IMR-90 (cell line): ENCODE measurements around the gene PODXL2. TPM values are rescaled to one million over a fixed set of nuclear protein-coding genes. Genes with fewer than 3 reads are reported as not detected.

Experiments used
- ATAC-seq: fragments of 200-7000 bp; cut with Tn5 transposase; 2 replicates; pipeline ENCODE4 v1.9.1; 2020; ENCODE audit warnings: low read depth, mild to moderate bottlenecking, moderate library complexity
- BruUV-seq: library from RNA; stranded (reverse); fragments of 400-500 nt; replicated peaks from 2 replicates; lab custom pipeline; 2021; lab: Mats Ljungman, UMichigan
- CTCF ChIA-PET: fragments of 300-600 bp; formaldehyde crosslinking; extraction: SDS; loops from one replicate; lab custom pipeline; 2021; ENCODE audit warnings: antibody characterized with exemption; lab: Yijun Ruan, JAX
- POLR2A ChIA-PET: fragments of 300-600 bp; sonication (Branson Sonifier 250); formaldehyde crosslinking; loops from one replicate; lab custom pipeline; 2022; ENCODE audit warnings: antibody characterized with exemption; ENCODE audit not compliant: unreplicated experiment; lab: Charles Lee
- DNase-seq: peaks from one replicate; pipeline ENCODE4 v3.0.0; 2013
- H2AFZ ChIP-seq: replicated peaks from 2 replicates; pipeline ENCODE3; 2013; ENCODE audit warnings: low read length, mild to moderate bottlenecking; ENCODE audit not compliant: poor library complexity
- H2AK5ac ChIP-seq: 2 replicates; pipeline ENCODE4 v1.6.1; 2013; ENCODE audit warnings: low read depth, low read length, inconsistent platforms
- H2AK9ac ChIP-seq: replicated peaks from 2 replicates; pipeline ENCODE3; 2013; ENCODE audit warnings: mild to moderate bottlenecking, low read depth, low read length, moderate library complexity; ENCODE audit not compliant: poor library complexity
- H2BK120ac ChIP-seq: 2 replicates; pipeline ENCODE4 v1.6.1; 2013; ENCODE audit warnings: low read depth, low read length, inconsistent platforms
- H2BK15ac ChIP-seq: 3 replicates; pipeline ENCODE4 v1.6.1; 2013; ENCODE audit warnings: low read depth, low read length, inconsistent platforms
- H2BK20ac ChIP-seq: 2 replicates; pipeline ENCODE4 v1.6.1; 2013; ENCODE audit warnings: low read depth, mild to moderate bottlenecking, inconsistent platforms, low read length, moderate library complexity
- H2BK5ac ChIP-seq: 2 replicates; pipeline ENCODE4 v1.6.1; 2013; ENCODE audit warnings: mild to moderate bottlenecking, low read depth, low read length, inconsistent platforms; ENCODE audit not compliant: poor library complexity, severe bottlenecking
- H3K14ac ChIP-seq: replicated peaks from 2 replicates; pipeline ENCODE4 v1.6.1; 2013; ENCODE audit warnings: low read depth, low read length, inconsistent platforms
- H3K18ac ChIP-seq: 2 replicates; pipeline ENCODE4 v1.6.1; 2013; ENCODE audit warnings: low read depth, low read length, control low read depth
- H3K23ac ChIP-seq: 2 replicates; pipeline ENCODE4 v1.6.1; 2013; ENCODE audit warnings: low read depth, low read length, inconsistent platforms
- H3K27ac ChIP-seq: 2 replicates; pipeline ENCODE4 v1.5.1; 2013; ENCODE audit warnings: mild to moderate bottlenecking, control low read depth, low read length; ENCODE audit not compliant: insufficient read depth
- H3K27me3 ChIP-seq: 2 replicates; pipeline ENCODE4 v1.6.1; 2013; ENCODE audit warnings: low read length; ENCODE audit not compliant: control insufficient read depth, insufficient read depth
- H3K36me3 ChIP-seq: 2 replicates; pipeline ENCODE4 v1.6.1; 2013; ENCODE audit warnings: low read length, mixed read lengths; ENCODE audit not compliant: control insufficient read depth, insufficient read depth
- H3K4ac ChIP-seq: 2 replicates; pipeline ENCODE4 v1.6.1; 2013; ENCODE audit warnings: low read depth, low read length, inconsistent platforms
- H3K4me1 ChIP-seq: 2 replicates; pipeline ENCODE4 v1.6.1; 2013; ENCODE audit warnings: low read length, mixed read lengths; ENCODE audit not compliant: control insufficient read depth, insufficient read depth
- H3K4me2 ChIP-seq: 2 replicates; pipeline ENCODE4 v1.6.1; 2013; ENCODE audit warnings: low read depth, mild to moderate bottlenecking, control low read depth, low read length, moderate library complexity
- H3K4me3 ChIP-seq: 2 replicates; pipeline ENCODE4 v1.5.1; 2013; ENCODE audit warnings: low read depth, mild to moderate bottlenecking, control low read depth, low read length, moderate library complexity; ENCODE audit not compliant: insufficient read depth
- H3K56ac ChIP-seq: 2 replicates; pipeline ENCODE4 v1.6.1; 2013; ENCODE audit warnings: low read length, inconsistent platforms; ENCODE audit not compliant: insufficient read depth; ENCODE audit errors: extremely low read depth
- H3K79me1 ChIP-seq, 2 experiments: 2 replicates each; pipeline ENCODE4 v1.6.1; 2013; ENCODE audit warnings: low read length in 2 of 2, inconsistent platforms in 1 of 2, low read depth in 1 of 2
- H3K9ac ChIP-seq: 2 replicates; pipeline ENCODE4 v1.6.1; 2013; ENCODE audit warnings: low read depth, low read length, control low read depth
- H3K9me1 ChIP-seq: 2 replicates; pipeline ENCODE4 v1.6.1; 2013; ENCODE audit warnings: low read length, inconsistent platforms; ENCODE audit not compliant: insufficient read depth
- H3K9me3 ChIP-seq: 2 replicates; pipeline ENCODE4 v1.6.1; 2013; ENCODE audit warnings: low read length; ENCODE audit not compliant: control insufficient read depth, insufficient read depth
- H4K20me1 ChIP-seq: 2 replicates; pipeline ENCODE4 v1.6.1; 2013; ENCODE audit warnings: low read length, inconsistent platforms; ENCODE audit not compliant: insufficient read depth
- H4K5ac ChIP-seq: 2 replicates; pipeline ENCODE4 v1.6.1; 2013; ENCODE audit warnings: mild to moderate bottlenecking, low read depth, low read length, control low read depth
- H4K8ac ChIP-seq, 2 experiments: 2 replicates each; pipeline ENCODE4 v1.6.1; 2013; ENCODE audit warnings: low read depth in 2 of 2, low read length in 2 of 2, control low read depth in 1 of 2, inconsistent platforms in 1 of 2
- H4K91ac ChIP-seq: 2 replicates; pipeline ENCODE4 v1.6.1; 2013; ENCODE audit warnings: low read depth, low read length, inconsistent platforms; ENCODE audit not compliant: insufficient read depth
- BHLHE40 ChIP-seq: fragments of 150-350 bp; IDR thresholded peaks from 2 replicates; pipeline ENCODE4 v1.6.1; 2016; ENCODE audit warnings: mild to moderate bottlenecking, low read depth, low read length
- NFE2L2 ChIP-seq: fragments of 150-350 bp; IDR thresholded peaks from 2 replicates; pipeline ENCODE4 v1.6.1; 2016; ENCODE audit warnings: low read depth, mild to moderate bottlenecking, low read length
- WGBS, 2 experiments: methylation state at CpG; one replicate each; pipeline versions ENCODE4 v1.1.5 to v1.1.7; 2013; ENCODE audit warnings: missing lambda C conversion rate in 2 of 2; ENCODE audit not compliant: insufficient read length in 1 of 2; ENCODE audit errors: extremely low coverage in 2 of 2; 5-methylcytosine and 5-hydroxymethylcytosine counted together
- dilution Hi-C: fragments of 300-500 bp; cut with HindIII; formaldehyde crosslinking; loops from one replicate; pipeline ENCODE4 v1.14.3; 2018; ENCODE audit warnings: low sequenced_read_pairs; ENCODE audit not compliant: unreplicated experiment
- in situ Hi-C: fragments of 300-500 bp; cut with MboI; formaldehyde crosslinking; loops from 3 replicates; pipeline ENCODE4 v1.14.3; 2019; ENCODE audit warnings: low sequenced_read_pairs, inconsistent platforms, mixed read lengths
- intact Hi-C: fragments of 100-400 bp; cut with micrococcal nuclease; formaldehyde crosslinking; loops from 2 replicates; pipeline ENCODE4 v1.10.0; 2022
- polyA plus RNA-seq, 3 experiments: library from polyadenylated mRNA; depleted of rRNA; stranded (reverse); fragments of >200 nt; gene quantifications; 2 replicates each; pipeline ENCODE4 v1.2.3, GENCODE V29; 2012; ENCODE audit warnings: low replicate concordance in 1 of 3
- total RNA-seq: library from RNA; depleted of rRNA; stranded (reverse); fragments of >200 nt; gene quantifications from 2 replicates; pipeline ENCODE4 v1.2.3, GENCODE V29; 2012

Gene PODXL2
- total and polyA plus RNA-seq, 2 of the 4 experiments (the other 2 are of a cell fraction), result 1.6 to 5.4 TPM

- Histone ChIP-seq H3K9me3 (no peaks in the 10 kb centered on the region), H3K9me1 (0 out of 2 replicates have a peak, but pooled peaks cover 3% of the 10 kb centered on the region), H2AK9ac (no peak overlapping the region), H2BK5ac (no peak overlapping the region), H3K36me3 (peaks cover 27% of the 10 kb centered on the region), H3K18ac (no peak overlapping the region), H3K56ac (no peak overlapping the region), H2BK20ac (no peak overlapping the region), H2AK5ac (no peak overlapping the region), H4K20me1 (no peaks in the 10 kb centered on the region), H3K9ac (no peak overlapping the region), H2BK120ac (no peak overlapping the region), H3K27ac (no peak overlapping the region), H3K27me3 (no peaks in the 10 kb centered on the region), H4K91ac (no peak overlapping the region), H3K14ac (no peak overlapping the region), H4K8ac (no peak overlapping the region), H2BK15ac (no peak overlapping the region), H2AFZ (no peak overlapping the region), H4K5ac (no peak overlapping the region), H3K4me2 (no peak overlapping the region), H3K79me1 (peaks cover 3 to 6% of the 10 kb centered on the region in 2 experiments; a peak in 2 of 4 replicates), H3K4me1 (0 out of 2 replicates have a peak, but pooled peaks cover 1% of the 10 kb centered on the region), H3K4ac (no peak overlapping the region), H3K23ac (no peak overlapping the region), H3K4me3 (no peak overlapping the region)
- ChIA-PET POLR2A (no interaction called here), CTCF (no interaction called here)
- DNase-seq, result no peak
- dilution Hi-C loops (no loop called here), intact Hi-C loops (no loop called here), in situ Hi-C loops (no loop called here)
- BruUV-seq, result no TSS peak
- no peak for TF ChIP-seq BHLHE40
- no peak for TF ChIP-seq NFE2L2
- 96% methylated on average over 10 of the region's 11 CpGs; no CpG with 5 or more reads in 1 of the 2 experiments for WGBS, 2 experiments
- no peak for ATAC-seq
Measured at GRCh38 chr3:127618891-127619290, 10.1 kb upstream of the PODXL2 start.
